Body of pancreas (tissue), 4 donors: ENCODE results near the gene PTPRT.

Source experiments
- CTCF ChIP-seq, 7 experiments: fragments of 450-650 bp in 4 of 7; fragments of 200-600 bp in 3 of 7; sonication (generic) in 3 of 7; IDR thresholded peaks; one replicate each; pipeline ENCODE4 v1.5.1; 2016 to 2019; ENCODE audit warnings: antibody characterized with exemption in 7 of 7
- POLR2A ChIP-seq, 3 donors: fragments of 450-650 bp; IDR thresholded peaks; one replicate each; pipeline ENCODE4 v1.6.1; 2016; ENCODE audit warnings: antibody characterized with exemption in 3 of 3, mild to moderate bottlenecking in 2 of 3

DNA sequence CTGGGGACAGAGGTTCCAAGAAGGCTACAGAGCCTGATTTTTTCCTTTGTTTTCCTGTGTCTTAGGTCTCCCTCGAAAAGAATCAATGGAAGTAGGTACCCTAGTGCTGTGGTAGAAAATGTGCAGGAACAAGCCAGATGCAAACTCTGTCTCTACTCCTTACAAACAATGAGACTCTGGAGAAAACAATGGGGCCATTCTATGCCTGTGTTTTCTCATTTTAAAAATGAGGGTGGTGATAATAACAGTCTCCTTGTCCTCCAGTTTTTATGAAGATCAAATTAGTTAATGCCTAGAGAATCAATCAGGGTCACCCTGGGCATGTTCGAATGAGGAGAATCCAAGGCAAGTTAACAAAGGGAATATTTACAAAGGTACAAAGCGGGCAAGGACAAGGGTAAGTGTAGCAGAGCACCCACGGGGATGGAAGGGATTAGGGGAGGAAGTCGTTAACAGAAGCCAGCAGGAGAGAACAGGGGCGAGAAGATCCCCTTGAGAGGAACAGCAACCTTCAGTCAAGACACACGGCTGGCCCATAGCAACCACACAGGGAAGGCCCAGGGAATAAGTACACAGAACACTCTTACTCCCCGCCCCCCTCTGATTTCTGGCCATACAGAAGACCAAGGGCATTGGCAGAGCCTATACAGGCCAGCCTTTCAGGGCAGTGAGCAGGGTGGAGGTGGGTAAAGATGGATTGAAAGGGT is 342.8 kb downstream of the PTPRT start:
- TF ChIP-seq CTCF (IDR thresholded peaks at IDR 0.05) (no peak), POLR2A (IDR thresholded peaks at IDR 0.05) (no peak)
